ENCODE data around the gene NTM.

GRCh38 chr11:131790586-131790985 lies 420.2 kb downstream of the NTM start:
- TF ChIP-seq, protein P1, sequence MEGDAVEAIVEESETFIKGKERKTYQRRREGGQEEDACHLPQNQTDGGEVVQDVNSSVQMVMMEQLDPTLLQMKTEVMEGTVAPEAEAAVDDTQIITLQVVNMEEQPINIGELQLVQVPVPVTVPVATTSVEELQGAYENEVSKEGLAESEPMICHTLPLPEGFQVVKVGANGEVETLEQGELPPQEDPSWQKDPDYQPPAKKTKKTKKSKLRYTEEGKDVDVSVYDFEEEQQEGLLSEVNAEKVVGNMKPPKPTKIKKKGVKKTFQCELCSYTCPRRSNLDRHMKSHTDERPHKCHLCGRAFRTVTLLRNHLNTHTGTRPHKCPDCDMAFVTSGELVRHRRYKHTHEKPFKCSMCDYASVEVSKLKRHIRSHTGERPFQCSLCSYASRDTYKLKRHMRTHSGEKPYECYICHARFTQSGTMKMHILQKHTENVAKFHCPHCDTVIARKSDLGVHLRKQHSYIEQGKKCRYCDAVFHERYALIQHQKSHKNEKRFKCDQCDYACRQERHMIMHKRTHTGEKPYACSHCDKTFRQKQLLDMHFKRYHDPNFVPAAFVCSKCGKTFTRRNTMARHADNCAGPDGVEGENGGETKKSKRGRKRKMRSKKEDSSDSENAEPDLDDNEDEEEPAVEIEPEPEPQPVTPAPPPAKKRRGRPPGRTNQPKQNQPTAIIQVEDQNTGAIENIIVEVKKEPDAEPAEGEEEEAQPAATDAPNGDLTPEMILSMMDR (IDR thresholded peaks at IDR 0.05) = no peak
- TF ChIP-seq POLR2A (IDR thresholded peaks at IDR 0.05) = no peak
- no peak for TF ChIP-seq EP300 (IDR thresholded peaks at IDR 0.05)
- TF ChIP-seq POLR2AphosphoS5 (IDR thresholded peaks at IDR 0.05) = no peak
